OCI-LY7 (cell line): ENCODE data around the gene AMY1B.
"Not testable (repeated sequence)": the region's sequence is repeated elsewhere in the genome, so short reads cannot be mapped to it uniquely, and the experiment has no call there.

ENCODE experiments used
- CTCF ChIP-seq: fragments of 200-600 bp; sonication (generic); conservative IDR thresholded peaks from 2 replicates; pipeline ENCODE4 v1.5.1; 2014; ENCODE audit warnings: mild to moderate bottlenecking, antibody characterized with exemption, low read length, moderate library complexity, mixed read lengths
- EZH2phosphoT487 ChIP-seq: fragments of 200-600 bp; sonication (generic); IDR thresholded peaks from 2 replicates; pipeline ENCODE4 v1.6.1; 2018; ENCODE audit warnings: low read depth, borderline replicate concordance, mild to moderate bottlenecking, mixed run types, antibody characterized with exemption, low read length, moderate library complexity, mixed read lengths

GRCh38 chr1:103641194-103641593, 54.8 kb downstream of the AMY1B start:
- not testable (repeated sequence) for TF ChIP-seq CTCF, EZH2phosphoT487
